ENCODE data around the gene NATD1.

DNA sequence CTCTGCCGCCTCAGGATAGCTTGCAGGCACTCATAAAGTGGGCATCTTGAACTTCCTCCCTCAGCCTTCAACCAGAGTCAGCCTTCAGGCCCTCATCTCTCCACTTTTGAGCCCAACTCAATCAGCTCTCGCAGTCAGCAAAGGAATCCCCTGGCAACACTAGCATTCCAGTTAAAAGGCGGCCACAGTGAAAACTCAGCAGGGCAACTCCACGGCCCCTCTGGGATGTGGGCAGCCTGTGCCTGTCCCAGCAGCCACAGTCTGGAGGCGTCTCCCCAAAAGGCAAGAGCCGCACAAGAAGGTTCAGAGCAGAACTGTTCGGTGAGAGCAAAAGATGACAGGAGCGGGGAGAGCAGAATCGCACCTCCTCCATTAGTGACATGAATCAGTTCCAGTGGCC lies 48.3 kb downstream of the NATD1 start:
- no peak for TF ChIP-seq EZH2 (IDR thresholded peaks at IDR 0.05)
- no peak for TF ChIP-seq POLR2AphosphoS5 (IDR thresholded peaks at IDR 0.05; ENCODE audit: borderline replicate concordance, low read depth, low read length)
- TF ChIP-seq FOXP2 (optimal IDR thresholded peaks at IDR 0.05; ENCODE audit: control extremely low read depth, extremely low read length, insufficient read depth) = no peak

Measured in SK-N-MC (cell line).